WTC11 (cell line): Measurements from ENCODE around the gene PSMF1. TPM values are rescaled to one million over a fixed set of nuclear protein-coding genes. Genes with fewer than 3 reads are reported as not detected.

ENCODE experiments used
- ATAC-seq: fragments of 200-7000 bp; cut with Tn5 transposase; 2 replicates; pipeline ENCODE4 v1.10.0; 2021; ENCODE audit warnings: mild to moderate bottlenecking, moderate library complexity
- CTCF ChIA-PET: fragments of 300-600 bp; sonication (Branson Sonifier 250); formaldehyde crosslinking; loops from one replicate; lab custom pipeline; 2021; ENCODE audit warnings: antibody characterized with exemption; lab: Charles Lee
- POLR2A ChIA-PET: fragments of 350-600 bp; sonication (Branson Sonifier 250); formaldehyde crosslinking; loops from one replicate; lab custom pipeline; 2021; ENCODE audit warnings: antibody characterized with exemption; lab: Charles Lee
- DNase-seq: peaks from one replicate; pipeline ENCODE4 v3.0.0; 2021; ENCODE audit warnings: low spot score
- H3K27ac Mint-ChIP-seq: 2 replicates; pipeline ENCODE4 v1.8.0; 2021; ENCODE audit warnings: mixed read lengths
- H3K27me3 Mint-ChIP-seq: 2 replicates; pipeline ENCODE4 v1.8.0; 2021; ENCODE audit warnings: low read depth, mild to moderate bottlenecking, moderate library complexity, mixed read lengths
- H3K36me3 Mint-ChIP-seq: 2 replicates; pipeline ENCODE4 v1.8.0; 2021; ENCODE audit warnings: mixed read lengths
- H3K4me1 Mint-ChIP-seq: 2 replicates; pipeline ENCODE4 v1.8.0; 2022; ENCODE audit warnings: mixed read lengths
- H3K4me3 Mint-ChIP-seq: 2 replicates; pipeline ENCODE4 v1.8.0; 2021; ENCODE audit warnings: mild to moderate bottlenecking, moderate library complexity, mixed read lengths
- H3K9me3 Mint-ChIP-seq: 2 replicates; pipeline ENCODE4 v1.8.0; 2021; ENCODE audit warnings: mixed read lengths
- ATF2 ChIP-seq: sonication (generic); formaldehyde crosslinking; IDR thresholded peaks from 2 replicates; pipeline ENCODE4 v1.8.1; 2022; ENCODE audit warnings: low read depth, missing genetic modification reagents, borderline replicate concordance
- E2F1 ChIP-seq: sonication (generic); formaldehyde crosslinking; IDR thresholded peaks from 2 replicates; pipeline ENCODE4 v1.8.0; 2022; ENCODE audit warnings: mild to moderate bottlenecking, missing genetic modification reagents
- E2F4 ChIP-seq: sonication (generic); formaldehyde crosslinking; IDR thresholded peaks from 2 replicates; pipeline ENCODE4 v1.8.1; 2022; ENCODE audit warnings: low read depth, mild to moderate bottlenecking, moderate library complexity, missing genetic modification reagents, borderline replicate concordance
- ELF4 ChIP-seq: sonication (generic); formaldehyde crosslinking; IDR thresholded peaks from 2 replicates; pipeline ENCODE4 v1.8.1; 2022; ENCODE audit warnings: low read depth, mild to moderate bottlenecking, moderate library complexity, missing genetic modification reagents
- EMX1 ChIP-seq: fragments of 250-450 bp; sonication (Bioruptor Pico); IDR thresholded peaks from 2 replicates; pipeline ENCODE4 v1.8.0; 2021; ENCODE audit warnings: mild to moderate bottlenecking
- FOXP4 ChIP-seq: sonication (generic); formaldehyde crosslinking; IDR thresholded peaks from 2 replicates; pipeline ENCODE4 v1.8.0; 2022; ENCODE audit warnings: mild to moderate bottlenecking, missing genetic modification reagents
- IRF2 ChIP-seq: sonication (generic); formaldehyde crosslinking; IDR thresholded peaks from 2 replicates; pipeline ENCODE4 v1.8.0; 2022; ENCODE audit warnings: low read depth, missing genetic modification reagents, borderline replicate concordance
- JUN ChIP-seq: sonication (generic); formaldehyde crosslinking; IDR thresholded peaks from 2 replicates; pipeline ENCODE4 v1.8.0; 2023; ENCODE audit warnings: mild to moderate bottlenecking, missing genetic modification reagents
- NFYB ChIP-seq: sonication (generic); formaldehyde crosslinking; conservative IDR thresholded peaks from 2 replicates; pipeline ENCODE4 v1.8.0; 2022; ENCODE audit warnings: low read depth, missing genetic modification reagents
- OVOL2 ChIP-seq: fragments of 250-450 bp; sonication (Bioruptor Pico); IDR thresholded peaks from 2 replicates; pipeline ENCODE4 v1.9.0; 2021; ENCODE audit warnings: mild to moderate bottlenecking, borderline replicate concordance
- PREB ChIP-seq: sonication (generic); formaldehyde crosslinking; IDR thresholded peaks from 2 replicates; pipeline ENCODE4 v1.8.1; 2022; ENCODE audit warnings: mild to moderate bottlenecking, missing genetic modification reagents, moderate library complexity, borderline replicate concordance
- SOX15 ChIP-seq: fragments of 250-450 bp; sonication (Bioruptor Pico); IDR thresholded peaks from 2 replicates; pipeline ENCODE4 v1.9.0; 2021; ENCODE audit warnings: mild to moderate bottlenecking
- USF1 ChIP-seq: sonication (generic); formaldehyde crosslinking; IDR thresholded peaks from 2 replicates; pipeline ENCODE4 v1.8.0; 2022; ENCODE audit warnings: mild to moderate bottlenecking, missing genetic modification reagents
- USF2 ChIP-seq: sonication (generic); formaldehyde crosslinking; IDR thresholded peaks from 2 replicates; pipeline ENCODE4 v1.8.1; 2023; ENCODE audit warnings: mild to moderate bottlenecking, missing genetic modification reagents, moderate library complexity
- ZNF138 ChIP-seq: sonication (generic); formaldehyde crosslinking; conservative IDR thresholded peaks from 2 replicates; pipeline ENCODE4 v1.8.1; 2022; ENCODE audit warnings: mild to moderate bottlenecking, moderate library complexity, missing genetic modification reagents
- ZNF219 ChIP-seq: sonication (generic); formaldehyde crosslinking; IDR thresholded peaks from 2 replicates; pipeline ENCODE4 v1.8.0; 2023; ENCODE audit warnings: missing genetic modification reagents, mild to moderate bottlenecking, borderline replicate concordance
- total RNA-seq: library from RNA; stranded (reverse); gene quantifications from 3 replicates; pipeline ENCODE4 v1.2.3, GENCODE V29; 2021

The PSMF1 gene
- total RNA-seq, 1 experiment from 2014 or later, result 113 TPM

- no peak for ATAC-seq
- Mint-ChIP-seq H3K4me3 (no peak overlapping the region), H3K36me3 (peaks cover 37% of the 10 kb centered on the region), H3K27me3 (no peaks in the 10 kb centered on the region)
- no peak for TF ChIP-seq JUN (CRISPR knock-in tag)
- no peak for TF ChIP-seq NFYB (CRISPR knock-in tag)
- no peak for TF ChIP-seq EMX1 (CRISPR knock-in tag)
- no peak for TF ChIP-seq ELF4
- no peak for TF ChIP-seq PREB
- no peak for TF ChIP-seq ATF2 (CRISPR knock-in tag)
- TF ChIP-seq USF2 (CRISPR knock-in tag), result no peak
- no peak for TF ChIP-seq ZNF219 (CRISPR knock-in tag)
- no peak for TF ChIP-seq SOX15 (CRISPR knock-in tag)
- no peak for TF ChIP-seq ZNF138 (CRISPR knock-in tag)
- no peak for TF ChIP-seq E2F1 (CRISPR knock-in tag)
- no peak for TF ChIP-seq USF1 (CRISPR knock-in tag)
- TF ChIP-seq IRF2 (CRISPR knock-in tag), result no peak
- TF ChIP-seq E2F4 (CRISPR knock-in tag), result no peak
- TF ChIP-seq OVOL2 (CRISPR knock-in tag), result no peak
- TF ChIP-seq FOXP4 (CRISPR knock-in tag), result no peak
- TF ChIP-seq, all 79 proteins: peak for 0
- ChIA-PET POLR2A (interaction anchor here (0.5 kb wide), 1 partner anchor 24 kb away, joined by 4 read pairs; no protein-coding TSS in a partner anchor), CTCF (interaction anchor here (0.6 kb wide), 1 partner anchor 119 kb away, joined by 4 read pairs; no protein-coding TSS in a partner anchor)
- H3K27ac Mint-ChIP-seq, result no peak overlapping the region
- DNase-seq, result no peak
- no peaks in the 10 kb centered on the region for H3K4me1 Mint-ChIP-seq
- H3K9me3 Mint-ChIP-seq, result no peaks in the 10 kb centered on the region; the same call in 1 of the 2 replicates
These were observed 26.2 kb downstream of the PSMF1 start for GRCh38 chr20:1144401-1145172.
